Lung (tissue), 16 donors: ENCODE results near the gene CAPN3. TPM values are rescaled to one million over a fixed set of nuclear protein-coding genes. Genes with fewer than 3 reads are reported as not detected.
A peak's percentile ranks its signal among the peaks of the same experiment; 100 is the strongest.
"Not testable (repeated sequence)": the region's sequence is repeated elsewhere in the genome, so short reads cannot be mapped to it uniquely, and the experiment has no call there.

Source experiments
- ATAC-seq: fragments of 200-7000 bp; cut with Tn5 transposase; one replicate; pipeline ENCODE4 v1.9.1; 2020; ENCODE audit warnings: moderate number of reproducible peaks; ENCODE audit not compliant: insufficient read depth, low FRiP score
- DNase-seq, 3 donors: peaks; one replicate each; pipeline ENCODE4 v3.0.0-alpha.2; 2013 to 2017
- H3K27ac ChIP-seq, 2 donors: one replicate each; pipeline ENCODE4 v1.5.1; 2013; ENCODE audit warnings: mild to moderate bottlenecking in 2 of 2, moderate library complexity in 2 of 2, control low read depth in 1 of 2, inconsistent platforms in 1 of 2, low read depth in 1 of 2, low read length in 1 of 2
- H3K27me3 ChIP-seq, 3 donors: one replicate each; pipeline ENCODE4 v1.5.1; 2013; ENCODE audit warnings: low read length in 2 of 3; ENCODE audit not compliant: control insufficient read depth in 3 of 3, insufficient read depth in 3 of 3
- H3K36me3 ChIP-seq, 4 donors: one replicate each; pipeline ENCODE4 v1.5.1; 2013; ENCODE audit warnings: low read length in 4 of 4, mild to moderate bottlenecking in 1 of 4, moderate library complexity in 1 of 4; ENCODE audit not compliant: control insufficient read depth in 4 of 4, insufficient read depth in 4 of 4
- H3K4me1 ChIP-seq, 5 donors: one replicate each; pipeline ENCODE4 v1.5.1; 2013; ENCODE audit warnings: low read length in 5 of 5, mild to moderate bottlenecking in 2 of 5, moderate library complexity in 1 of 5; ENCODE audit not compliant: control insufficient read depth in 5 of 5, insufficient read depth in 5 of 5
- H3K4me3 ChIP-seq: one replicate; pipeline ENCODE4 v1.5.1; 2013; ENCODE audit warnings: mild to moderate bottlenecking, control low read depth, moderate library complexity
- H3K9ac ChIP-seq, 2 donors: one replicate each; pipeline ENCODE4 v1.5.1; 2013; ENCODE audit warnings: low read length in 2 of 2, control low read depth in 1 of 2; ENCODE audit not compliant: insufficient read depth in 1 of 2
- H3K9me3 ChIP-seq, 4 donors: one replicate each; pipeline ENCODE4 v1.5.1; 2013; ENCODE audit warnings: low read length in 3 of 4, mild to moderate bottlenecking in 1 of 4, moderate library complexity in 1 of 4; ENCODE audit not compliant: control insufficient read depth in 4 of 4, insufficient read depth in 3 of 4
- CTCF ChIP-seq: IDR thresholded peaks from 2 replicates; pipeline ENCODE4 v1.5.1; 2012; ENCODE audit warnings: mild to moderate bottlenecking; ENCODE audit errors: control extremely low read depth, extremely low read depth
- whole genome bisulfite sequencing, 2 donors: extraction: QIAGEN DNeasy Blood & Tissue Kit; methylation state at CpG; one replicate each; pipeline ENCODE4 v1.1.7; 2013; 5-methylcytosine and 5-hydroxymethylcytosine counted together
- long read RNA-seq, 5 donors: transcript quantifications; one replicate each; lab custom pipeline, GENCODE V29; 2026
- polyA plus RNA-seq, 2 donors: library from polyadenylated mRNA; stranded (reverse); fragments of 200-250 nt; gene quantifications; one replicate each; pipeline ENCODE4 v1.2.1, GENCODE V29; 2013
- total RNA-seq, 2 donors: library from RNA; depleted of rRNA in 1 of 2; stranded (reverse); fragments of >200 nt in 1 of 2; gene quantifications; one replicate each; pipeline ENCODE4 v1.2.1, GENCODE V29; 2014 to 2021
- donor health status: control.
- donor health status: control.
- donor health status: Bipolar disorder and iron deficiency.
- donor health status: healthy.
- donor health status: DM: yes; HTN: yes; CAD: no.

CAPN3 gene
- total RNA-seq: 10 to 100 TPM; 20.9 to 28.4 TPM
- 10 to 100 TPM; 12.1 to 56.6 TPM for polyA plus RNA-seq
- long read RNA-seq, donor 1: 0 reads
- long read RNA-seq, donor 2: 0 reads
- long read RNA-seq, donor 3: 0 reads
- long read RNA-seq, donor 4: 0 reads
- long read RNA-seq, donor 5, partial matches to known transcripts: 51 of 51 reads
- long read RNA-seq, donor 5, other reads (novel, unspliced or antisense): 0 of 51 reads

- WGBS, 2 donors: 69 to 84% methylated on average over 1 of the region's 1 CpG
- Histone ChIP-seq H3K4me3 (no peak within 1 kb of the TSS), H3K27ac (no peak within 1 kb of the TSS), H3K36me3 (peaks cover 0 to 17% (median 3%) of the 10 kb centered on the region in 4 donors), H3K9me3 (no peaks in the 10 kb centered on the region), H3K9ac (no peak within 1 kb of the TSS), H3K27me3 (no peaks in the 10 kb centered on the region), H3K4me1 (peaks cover 0 to 1% (median 0%) of the 10 kb centered on the region in 5 donors)
- ATAC-seq (no peak), DNase-seq (no peak)
- TF ChIP-seq CTCF: no peak
Observed at GRCh38 chr15:42359249-42359648, at the start of gene CAPN3. Gene CAPN3, plus strand, starts transcription at chr15:42359501. Its CDS starts 305 bp downstream, at chr15:42359806.

- no peak for ATAC-seq
- DNase-seq: no peak
Observed at GRCh38 chr15:42313463-42313862, 45.8 kb upstream of the CAPN3 start.

GRCh38 chr15:42314818-42315217 lies 44.5 kb upstream of the CAPN3 start:
- Histone ChIP-seq H3K4me3 (no peak overlapping the region), H3K4me1 (no peaks in the 10 kb centered on the region), H3K9me3 (no peaks in the 10 kb centered on the region), H3K27ac (no peak overlapping the region), H3K27me3 (no peaks in the 10 kb centered on the region), H3K36me3 (peaks cover 11 to 17% (median 13%) of the 10 kb centered on the region in 4 donors), H3K9ac (no peak overlapping the region)
- DNase-seq (no peak), ATAC-seq (no peak)
- 66 to 88% methylated on average over 1 of the region's 1 CpG for WGBS, 2 donors
- no peak for TF ChIP-seq CTCF

More at GRCh38 chr15:42313463-42313862, 45.8 kb upstream of the CAPN3 start:
- H3K27ac ChIP-seq: no peak overlapping the region
- no peaks in the 10 kb centered on the region for H3K27me3 ChIP-seq
- 43 to 44% methylated on average over 3 of the region's 3 CpGs for WGBS, 2 donors
- TF ChIP-seq CTCF: no peak
- no peaks in the 10 kb centered on the region for H3K4me1 ChIP-seq
- no peak overlapping the region for H3K9ac ChIP-seq
- H3K36me3 ChIP-seq: peaks cover 11 to 22% (median 14%) of the 10 kb centered on the region in 4 donors
- no peak overlapping the region for H3K4me3 ChIP-seq
- no peaks in the 10 kb centered on the region for H3K9me3 ChIP-seq

- Histone ChIP-seq H3K27ac (no peak overlapping the region), H3K4me3 (no peak overlapping the region), H3K9ac (no peak overlapping the region), H3K27me3 (no peaks in the 10 kb centered on the region), H3K9me3 (no peaks in the 10 kb centered on the region), H3K4me1 (no peaks in the 10 kb centered on the region), H3K36me3 (peaks cover 5 to 11% (median 9%) of the 10 kb centered on the region in 4 donors)
- DNase-seq (no peak), ATAC-seq (no peak)
- TF ChIP-seq CTCF: no peak
- WGBS, 2 donors: 84 to 90% methylated on average over 1 of the region's 1 CpG
Observed at GRCh38 chr15:42315521-42315920, 43.8 kb upstream of the CAPN3 start.

- WGBS, 2 donors: 59 to 64% methylated on average over 11 of the region's 11 CpGs
- not testable (repeated sequence) for H3K27me3 ChIP-seq, H3K9ac ChIP-seq, H3K36me3 ChIP-seq, H3K4me1 ChIP-seq, H3K9me3 ChIP-seq, ATAC-seq, H3K27ac ChIP-seq, H3K4me3 ChIP-seq
- DNase-seq: peak in 2 of 3 donors; percentile 4 to 50
Observed at GRCh38 chr15:42316282-42316805, 43.0 kb upstream of the CAPN3 start.
